GM19372 (cell line): ENCODE measurements around the gene BRME1.

ENCODE experiments used
- ATAC-seq: cut with Tn5 transposase; IDR thresholded peaks from one replicate; pipeline ENCODE4 v1.9.1; 2021; ENCODE audit warnings: mild to moderate bottlenecking, low read depth, moderate library complexity; ENCODE audit not compliant: unreplicated experiment

Gene BRME1

GRCh38 chr19:13905634-13906520, at the start of gene BRME1, which contains the start of gene CC2D1A:
TSS of gene BRME1 (minus strand) at chr19:13906117. CDS start at chr19:13904892, 1,225 bp downstream.
TSS of gene CC2D1A (plus strand) at chr19:13906201. CDS start at chr19:13906442, 241 bp downstream.
- ATAC-seq, result peak; percentile 93

GRCh38 chr19:13954185-13954584, 48.3 kb upstream of the BRME1 start:
- ATAC-seq, result no peak

GRCh38 chr19:13952931-13953531, 47.1 kb upstream of the BRME1 start:
- ATAC-seq, result no peak

GRCh38 chr19:13952154-13952930, 46.4 kb upstream of the BRME1 start, which contains the start of gene DCAF15:
TSS of gene DCAF15 (plus strand) at chr19:13952509. CDS start at chr19:13952513, 4 bp downstream.
- peak; percentile 97 for ATAC-seq

GRCh38 chr19:13951799-13952153, 45.9 kb upstream of the BRME1 start:
- no peak for ATAC-seq

GRCh38 chr19:13951043-13951442, 45.1 kb upstream of the BRME1 start:
- ATAC-seq, result no peak

- ATAC-seq, result no peak
Measured at GRCh38 chr19:13946414-13946813, 40.5 kb upstream of the BRME1 start.

- ATAC-seq, result no peak
Measured at GRCh38 chr19:13942023-13942684, 36.2 kb upstream of the BRME1 start.

GRCh38 chr19:13938301-13939064, 32.6 kb upstream of the BRME1 start, which contains the start of gene PODNL1:
TSS of gene PODNL1 (minus strand) at chr19:13938417. CDS start at chr19:13938181, 236 bp downstream.
- no peak for ATAC-seq

GRCh38 chr19:13937479-13938300, 31.8 kb upstream of the BRME1 start:
- no peak for ATAC-seq

GRCh38 chr19:13935765-13936510, 30.0 kb upstream of the BRME1 start:
- ATAC-seq, result no peak

GRCh38 chr19:13934785-13935109, 28.8 kb upstream of the BRME1 start:
- no peak for ATAC-seq

- no peak for ATAC-seq
Measured at GRCh38 chr19:13932911-13933393, 27.0 kb upstream of the BRME1 start.

GRCh38 chr19:13932149-13932637, 26.3 kb upstream of the BRME1 start:
- no peak for ATAC-seq

- ATAC-seq, result no peak
Measured at GRCh38 chr19:13931391-13932148, 25.7 kb upstream of the BRME1 start.

- no peak for ATAC-seq
Measured at GRCh38 chr19:13930402-13930801, 24.5 kb upstream of the BRME1 start.

GRCh38 chr19:13929956-13930355, 24.0 kb upstream of the BRME1 start:
- no peak for ATAC-seq
